HG03196 (cell line): Measurements from ENCODE around the gene PRKD1.
"Not testable (repeated sequence)": the region's sequence is repeated elsewhere in the genome, so short reads cannot be mapped to it uniquely, and the experiment has no call there.

Source experiments
- ATAC-seq: cut with Tn5 transposase; IDR thresholded peaks from one replicate; pipeline ENCODE4 v1.9.1; 2021; ENCODE audit not compliant: unreplicated experiment

PRKD1 gene

DNA sequence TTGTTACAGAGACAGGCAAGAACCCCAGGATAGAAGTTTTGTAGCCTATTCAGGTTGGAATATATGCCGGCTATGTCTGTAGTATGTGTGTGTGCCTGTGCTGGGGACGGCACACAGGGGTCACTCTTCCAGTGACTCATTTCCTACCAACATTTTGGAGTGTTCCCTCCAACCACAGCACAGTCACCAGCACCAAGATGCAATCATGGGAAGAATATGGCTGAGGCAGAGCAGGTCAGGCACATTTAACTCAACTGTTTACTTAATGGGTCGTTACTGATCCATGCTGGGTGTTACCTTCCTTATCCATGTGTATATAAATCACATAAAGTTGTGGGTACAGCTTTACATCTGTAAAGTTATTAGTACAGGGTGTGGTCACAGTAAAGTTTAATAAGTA, 178.3 kb downstream of the PRKD1 start:
- ATAC-seq = no peak

DNA sequence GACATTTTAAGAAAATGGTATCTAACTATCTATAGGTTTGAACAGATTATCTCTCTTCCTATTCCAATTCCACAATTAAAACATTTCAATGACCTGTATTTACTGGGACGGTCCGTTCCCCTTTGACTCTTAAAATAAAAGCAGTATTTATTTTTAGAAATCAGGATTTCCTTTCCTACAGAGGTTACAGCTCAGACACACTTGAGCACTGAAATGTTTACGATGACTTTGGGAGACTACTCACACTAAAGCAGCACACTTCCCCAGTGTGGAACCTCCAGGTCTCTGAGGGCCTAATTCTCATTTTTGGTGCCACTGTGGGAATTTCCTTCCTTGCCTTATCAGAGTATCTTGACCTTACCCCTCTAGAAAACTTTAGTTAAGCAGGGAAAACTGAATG, 181.8 kb downstream of the PRKD1 start:
- ATAC-seq = no peak

DNA sequence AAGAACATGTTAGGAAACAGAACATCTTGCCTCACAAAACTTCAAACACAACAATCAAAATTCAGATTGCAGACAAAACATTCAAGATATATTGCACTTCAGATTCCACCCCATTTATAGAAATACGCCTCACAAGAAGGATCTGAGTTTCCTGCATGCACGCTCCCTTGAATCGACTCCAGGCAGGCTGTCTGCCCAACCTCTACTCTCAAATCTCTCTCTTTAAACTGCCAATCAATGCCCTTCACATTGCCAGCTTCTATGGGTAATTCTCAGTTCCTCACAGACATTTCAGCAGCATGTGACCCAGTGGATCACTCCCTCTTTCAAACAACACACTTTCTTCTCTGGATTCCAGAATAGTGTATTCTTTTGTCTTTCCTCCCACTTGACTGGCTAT, 184.1 kb downstream of the PRKD1 start:
- ATAC-seq = no peak

DNA sequence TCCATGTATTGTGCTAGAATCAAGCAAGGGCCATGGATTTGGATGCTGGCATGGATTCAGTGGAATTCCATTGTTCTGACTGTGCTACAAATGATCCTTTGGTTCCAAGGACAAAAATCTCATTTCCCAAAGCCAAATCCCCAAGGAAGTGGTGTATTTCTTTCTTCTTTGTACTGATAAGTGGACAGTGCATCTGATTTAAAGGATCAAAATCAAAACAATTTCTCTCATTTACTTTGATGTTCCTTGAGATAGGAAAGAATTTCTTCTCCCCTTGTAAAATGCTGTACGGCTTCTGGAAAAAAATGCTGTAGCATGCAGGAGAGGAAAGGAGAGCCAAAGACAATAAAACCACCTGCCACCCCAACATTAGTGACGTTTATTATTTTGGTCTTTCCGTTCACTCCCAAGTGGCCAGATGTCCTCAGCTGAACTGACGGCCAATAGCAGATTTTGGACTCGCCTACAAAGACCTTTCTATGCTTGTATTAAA, 185.7 kb downstream of the PRKD1 start:
- ATAC-seq = no peak

DNA sequence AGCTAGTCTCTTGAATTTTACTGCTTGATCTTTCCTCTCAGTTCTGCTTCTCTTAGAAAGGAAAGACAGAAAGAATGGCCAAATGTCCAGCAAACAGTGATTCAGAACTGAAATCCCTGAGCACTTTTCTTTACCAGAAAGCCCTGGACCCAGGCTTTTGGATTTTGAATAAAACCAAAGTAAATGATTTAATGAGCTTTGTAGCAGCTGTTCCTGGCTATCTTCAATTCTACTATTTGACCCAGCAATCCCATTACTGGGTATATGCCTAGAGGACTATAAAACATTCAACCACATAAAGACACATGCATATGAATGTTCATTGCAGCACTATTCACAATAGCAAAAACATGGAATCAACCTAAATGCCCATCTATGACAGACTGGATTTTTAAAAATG, 187.2 kb downstream of the PRKD1 start:
- ATAC-seq = no peak

DNA sequence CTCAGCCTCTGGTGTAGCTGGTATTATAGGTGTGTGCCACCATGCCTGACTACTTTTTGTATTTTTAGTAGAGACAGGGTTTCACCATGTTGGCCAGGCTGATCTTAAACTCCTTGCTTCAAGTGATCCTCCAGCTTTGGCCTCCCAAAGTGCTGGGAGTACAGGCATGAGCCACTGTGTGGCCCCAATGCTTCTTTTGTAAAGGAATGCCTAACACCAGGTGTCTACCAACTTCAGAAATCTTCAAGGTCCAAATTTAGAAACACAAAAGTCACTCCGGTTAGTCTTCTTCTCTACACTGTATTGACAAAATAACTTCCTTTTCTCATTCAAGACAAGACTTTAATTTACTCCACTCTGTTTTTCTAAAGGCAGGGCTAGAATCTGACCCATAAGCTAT, 188.7 kb downstream of the PRKD1 start:
- no peak for ATAC-seq

DNA sequence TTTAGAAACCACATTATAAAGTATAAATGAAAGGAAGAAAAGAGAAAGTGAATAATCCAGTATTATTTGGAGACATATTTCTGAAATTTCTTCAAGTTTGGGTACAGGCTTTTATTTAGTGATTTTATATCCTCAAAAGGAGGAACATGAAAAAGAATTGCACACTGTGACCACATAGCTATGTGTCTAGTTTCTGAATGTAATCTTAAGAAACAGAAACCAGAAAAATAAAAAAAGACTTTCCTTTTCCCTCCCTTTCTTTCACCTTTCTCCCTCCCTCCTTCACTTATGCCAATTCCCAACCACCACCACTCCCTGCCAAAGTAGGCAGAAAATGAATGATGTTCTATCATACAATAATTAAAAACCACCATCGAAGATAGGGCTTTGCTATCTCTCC, 189.6 kb downstream of the PRKD1 start:
- ATAC-seq = no peak

DNA sequence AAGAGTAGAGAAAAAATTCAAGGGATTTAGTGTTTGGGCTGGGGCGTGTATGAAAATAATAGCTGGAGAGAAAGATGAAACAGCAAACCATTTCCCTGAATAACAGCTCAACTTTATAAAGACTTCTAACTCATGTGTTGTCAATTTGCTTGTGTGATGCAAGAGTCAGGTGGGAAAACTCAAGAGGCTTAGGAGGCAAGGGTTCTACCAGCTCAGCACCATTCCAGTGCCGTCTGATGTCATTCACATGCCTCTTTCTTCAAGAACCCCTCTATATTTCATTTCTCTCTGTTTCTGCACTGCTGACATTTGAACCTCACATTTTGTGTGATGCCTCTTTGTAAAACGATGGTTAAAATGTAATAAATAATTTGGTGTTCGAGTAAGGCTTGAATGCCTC, 192.2 kb downstream of the PRKD1 start:
- ATAC-seq = no peak

DNA sequence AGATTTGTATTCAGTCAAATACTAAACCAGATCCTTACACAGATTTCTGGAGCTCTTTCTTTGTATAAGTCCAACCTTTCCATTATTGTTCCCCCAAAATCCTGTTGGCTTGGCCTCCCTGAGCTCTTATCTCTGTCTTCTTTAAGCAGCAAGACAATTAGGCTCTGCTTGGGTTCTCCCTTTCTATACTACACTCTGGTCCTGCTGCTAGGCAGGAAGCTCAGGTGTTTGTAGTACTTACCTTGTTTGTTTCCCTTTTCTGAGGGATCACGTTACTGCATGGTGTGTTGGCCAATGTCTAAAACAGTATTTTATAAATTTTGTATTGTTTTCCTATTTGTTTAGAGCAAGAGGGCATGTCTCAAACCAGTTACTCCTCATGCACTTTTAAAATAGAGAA, 192.9 kb downstream of the PRKD1 start:
- no peak for ATAC-seq

DNA sequence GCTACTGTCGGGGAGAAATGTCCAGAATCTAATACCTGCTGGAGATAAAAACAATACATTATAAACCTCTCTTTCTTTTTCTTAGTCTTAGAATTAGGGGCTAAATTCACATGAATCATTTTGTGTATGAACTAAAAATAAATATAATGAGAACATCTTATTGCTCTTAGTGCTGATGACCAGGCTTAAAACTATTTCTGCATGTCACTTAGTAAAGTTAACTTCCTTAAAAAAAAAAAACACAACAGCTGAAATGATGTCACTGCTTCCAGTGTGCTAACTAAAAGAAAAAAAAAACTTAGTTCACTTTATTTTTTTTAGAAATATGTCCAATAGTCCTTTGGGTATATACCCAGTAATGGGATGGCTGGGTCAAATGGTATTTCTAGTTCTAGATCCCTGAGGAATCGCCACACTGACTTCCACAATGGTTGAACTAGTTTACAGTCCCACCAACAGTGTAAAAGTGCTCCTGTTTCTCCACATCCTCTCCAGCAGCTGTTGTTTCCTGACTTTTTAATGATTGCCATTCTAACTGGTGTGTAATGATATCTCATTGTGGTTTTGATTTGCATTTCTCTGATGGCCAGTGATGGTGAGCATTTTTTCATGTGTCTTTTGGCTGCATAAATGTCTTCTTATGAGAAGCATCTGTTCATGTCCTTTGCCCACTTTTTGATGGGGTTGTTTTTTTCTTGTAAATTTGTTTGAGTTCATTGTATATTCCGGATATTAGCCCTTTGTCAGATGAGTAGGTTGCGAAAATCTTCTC, 200.9 kb downstream of the PRKD1 start:
- not testable (repeated sequence) for ATAC-seq

DNA sequence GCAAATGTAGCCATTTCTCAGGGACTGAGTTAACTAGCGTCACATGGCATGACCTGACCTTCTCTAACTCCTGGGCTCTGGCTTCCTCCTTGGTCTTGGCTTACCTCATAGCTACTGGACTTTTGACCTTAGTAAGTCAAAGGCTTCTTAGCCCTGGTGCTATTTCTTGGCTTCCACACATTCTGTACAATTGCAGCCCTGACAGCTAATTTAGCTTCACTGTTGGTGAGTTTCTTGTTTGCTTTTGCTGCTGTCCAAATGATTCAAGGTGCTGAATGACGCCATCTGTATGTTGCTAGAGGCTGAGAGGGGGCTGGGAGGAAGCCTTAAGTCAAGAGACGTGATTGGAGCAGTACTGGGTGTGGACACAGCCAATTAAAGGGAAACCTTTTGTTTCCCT, 202.7 kb downstream of the PRKD1 start:
- no peak for ATAC-seq

DNA sequence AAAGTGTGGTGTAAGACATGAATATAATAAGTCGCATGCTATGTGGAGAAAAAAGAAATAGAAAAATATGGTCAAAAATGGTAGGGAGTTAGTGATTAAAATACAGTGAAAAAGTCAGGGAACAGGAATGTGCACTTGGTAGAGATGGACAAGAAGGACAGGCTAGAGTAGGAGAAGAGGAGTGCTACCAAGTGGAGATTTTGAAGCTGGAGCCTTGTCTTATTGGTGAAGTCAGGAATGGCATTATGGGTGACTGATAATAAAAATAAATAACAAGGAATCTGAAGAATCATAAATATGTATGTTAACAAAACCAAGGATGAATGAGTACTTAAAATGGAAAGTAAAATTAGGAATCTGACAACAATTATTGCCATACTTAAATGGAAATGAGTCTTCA, 204.8 kb downstream of the PRKD1 start:
- no peak for ATAC-seq

DNA sequence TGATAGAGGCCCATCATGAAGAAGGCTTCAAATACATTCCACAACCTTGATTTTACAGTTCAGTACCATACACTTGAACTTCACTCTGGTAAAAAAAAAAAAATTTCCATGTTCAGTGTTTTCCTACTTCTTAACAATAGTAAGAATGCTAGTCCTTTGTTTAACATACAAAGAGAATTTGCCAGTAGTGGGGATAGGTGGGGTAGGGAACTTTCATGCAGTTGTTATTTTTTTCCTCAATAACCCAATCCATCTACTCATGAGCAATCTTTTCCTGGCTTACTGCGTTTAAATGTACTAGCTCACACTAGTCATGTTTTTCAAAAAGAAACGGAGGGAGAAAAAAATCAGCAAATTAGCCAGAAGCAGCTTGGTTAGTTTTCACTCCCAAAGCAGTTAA, 206.1 kb downstream of the PRKD1 start:
- no peak for ATAC-seq

DNA sequence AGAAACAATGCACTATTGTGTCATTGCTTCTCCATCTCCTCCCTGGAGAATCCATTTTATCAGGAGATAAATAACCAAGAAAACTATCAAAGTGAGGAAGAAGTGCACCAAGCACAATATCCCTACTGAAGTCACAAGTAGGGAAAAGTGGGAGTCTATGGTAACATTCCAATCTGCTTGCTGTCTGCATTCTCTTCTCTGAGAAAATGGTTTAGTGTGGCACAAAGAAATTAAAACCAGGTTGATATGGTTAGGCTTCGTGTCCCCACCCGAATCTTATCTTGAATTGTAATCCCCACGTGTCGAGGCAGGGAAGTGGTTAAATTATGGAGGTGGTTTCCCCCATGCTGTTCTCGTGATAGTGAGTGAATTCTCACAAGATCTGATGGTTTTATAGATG, 209.7 kb downstream of the PRKD1 start:
- ATAC-seq = no peak

DNA sequence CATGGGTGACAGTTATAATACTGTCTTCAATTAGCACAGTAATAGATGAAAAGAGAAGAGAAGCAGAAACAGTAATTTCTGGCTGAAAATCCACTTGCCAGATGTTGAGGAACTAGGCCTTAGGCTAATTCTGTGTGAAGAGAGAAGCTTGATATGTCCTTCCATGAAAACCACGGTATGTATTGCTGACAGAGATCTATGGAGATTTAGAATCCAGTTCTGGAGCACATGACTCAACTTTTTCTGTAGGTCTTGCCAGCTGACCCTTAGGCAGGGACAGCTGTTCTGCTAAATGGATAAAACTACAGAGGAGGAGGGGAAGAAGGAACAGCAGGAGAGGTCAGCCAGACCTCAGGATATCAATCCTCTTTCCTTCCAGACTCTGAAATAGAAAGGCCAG, 211.5 kb downstream of the PRKD1 start:
- no peak for ATAC-seq

DNA sequence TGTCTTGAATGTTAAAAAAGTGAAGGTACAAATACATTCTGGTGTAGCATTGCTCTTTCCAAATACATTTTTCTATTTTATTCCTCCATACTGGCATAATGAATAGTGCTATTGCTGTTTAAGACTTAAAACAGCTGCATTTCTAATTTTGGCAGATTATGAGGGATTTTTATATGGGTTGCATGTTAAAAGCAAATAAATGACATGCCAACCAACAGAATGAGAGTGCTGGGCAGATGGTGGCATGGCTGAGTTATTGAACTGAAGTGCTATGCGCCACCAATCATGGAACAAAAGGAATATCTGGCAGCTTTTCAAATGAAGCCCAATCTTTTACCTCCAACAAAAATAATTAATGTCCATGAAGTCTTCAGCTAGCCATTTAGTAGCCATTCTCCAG, 215.0 kb downstream of the PRKD1 start:
- no peak for ATAC-seq

DNA sequence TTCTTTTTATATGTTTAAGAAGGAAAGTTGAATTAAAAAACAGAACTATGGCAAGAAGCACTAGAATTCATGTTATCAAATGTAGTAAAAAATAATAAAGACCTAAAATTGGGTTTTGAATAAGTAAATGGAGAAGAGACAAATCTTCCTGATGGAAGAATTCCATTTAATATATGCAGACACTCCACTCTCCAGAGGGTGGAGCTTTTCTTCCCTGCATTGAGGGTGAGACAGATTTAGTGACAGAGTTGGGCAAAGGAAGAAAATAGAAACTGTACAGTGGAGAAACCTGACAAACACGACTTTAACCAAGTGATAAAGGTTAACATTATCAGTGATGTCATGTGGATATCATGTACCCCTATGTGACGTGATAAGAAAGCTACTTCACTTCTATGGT, 217.6 kb downstream of the PRKD1 start:
- no peak for ATAC-seq

DNA sequence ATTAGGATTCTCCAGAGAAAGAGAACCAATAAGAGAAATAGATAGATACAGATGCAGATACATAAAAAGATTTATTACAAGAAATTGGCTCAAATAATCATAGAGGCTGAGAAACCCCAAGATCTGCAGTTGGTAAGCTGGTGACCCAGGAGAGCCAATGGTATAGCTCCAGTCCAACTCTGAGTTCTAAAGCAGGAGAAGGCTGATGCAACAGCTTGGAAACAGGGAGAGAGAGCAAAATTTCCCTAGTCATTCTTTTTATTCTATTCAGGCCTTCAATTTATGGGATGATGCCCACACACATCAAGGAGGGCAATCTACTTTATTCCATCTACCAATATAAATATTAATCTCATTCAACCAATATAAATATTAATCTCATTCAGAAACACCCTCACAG, 218.2 kb downstream of the PRKD1 start:
- no peak for ATAC-seq

DNA sequence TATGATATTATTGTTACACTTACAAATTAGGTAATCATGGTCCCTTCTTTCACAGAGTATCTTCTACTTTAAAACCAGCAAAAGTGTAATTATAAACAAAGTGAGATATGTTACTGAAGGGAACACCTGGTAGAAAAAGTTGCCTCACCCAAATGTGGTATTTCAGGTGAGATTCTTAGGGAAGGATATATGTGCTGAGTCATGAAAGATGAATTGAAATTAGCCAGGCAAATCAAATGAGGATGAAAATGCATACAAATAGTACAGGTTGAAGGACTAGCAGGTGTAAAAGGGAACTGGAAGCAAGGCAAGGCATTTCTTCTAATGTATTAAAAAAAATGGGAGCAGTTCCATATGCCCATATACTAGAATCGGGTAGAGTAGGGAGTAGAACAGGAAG, 220.9 kb downstream of the PRKD1 start:
- ATAC-seq = no peak

DNA sequence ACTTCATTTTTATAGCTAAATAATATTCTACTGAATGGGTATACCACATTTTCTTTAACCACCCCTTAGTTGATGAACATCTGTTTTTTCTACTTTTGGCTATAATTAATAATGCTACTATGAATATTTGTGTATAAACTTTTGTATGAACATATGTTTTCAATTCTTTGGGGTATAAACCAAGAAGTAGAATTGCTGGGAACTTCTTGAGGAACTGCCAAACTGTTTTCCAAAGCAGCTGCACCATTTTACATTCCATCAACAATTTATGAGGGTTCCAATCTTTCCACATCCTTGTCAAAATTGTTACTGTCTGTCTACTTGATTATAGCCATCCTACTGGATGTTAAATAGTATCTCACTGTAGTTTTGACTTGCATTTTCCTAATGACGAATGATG, 221.8 kb downstream of the PRKD1 start:
- no peak for ATAC-seq

DNA sequence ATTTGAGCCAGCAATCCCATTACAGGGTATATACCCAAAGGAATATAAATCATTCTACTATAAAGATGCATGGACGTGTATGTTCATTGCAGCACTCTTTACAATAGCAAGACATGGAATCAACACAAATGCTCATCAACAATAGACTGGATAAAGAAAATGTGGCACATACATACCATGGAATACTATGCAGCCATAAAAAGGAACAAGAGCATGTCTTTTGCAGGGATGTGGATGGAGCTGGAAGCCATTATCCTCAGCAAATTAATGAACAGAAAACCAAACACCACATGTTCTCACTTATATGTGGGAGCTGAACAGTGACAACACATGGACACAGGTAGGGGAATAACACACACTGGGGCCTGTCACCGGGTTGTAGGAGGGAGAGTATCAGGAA, 238.1 kb downstream of the PRKD1 start:
- ATAC-seq = not testable (repeated sequence)

DNA sequence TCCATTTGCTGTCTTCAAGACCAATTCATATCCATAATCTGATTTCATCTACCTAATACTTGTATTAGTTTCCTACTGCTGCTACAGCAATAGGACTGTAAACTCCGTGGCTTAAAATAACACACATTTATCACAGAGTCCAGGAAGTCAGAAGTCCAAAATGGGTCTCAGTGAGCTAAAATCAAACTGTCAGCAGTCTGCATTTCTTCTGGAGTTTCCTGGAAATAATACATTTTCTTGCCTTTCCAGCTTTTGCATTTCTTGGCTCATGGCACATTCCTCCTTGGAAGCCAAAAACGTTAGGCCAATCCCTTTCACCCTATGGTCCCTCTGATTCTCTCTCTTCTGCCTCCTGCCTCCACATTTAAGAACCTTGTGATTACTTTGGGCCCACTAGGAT, 239.8 kb downstream of the PRKD1 start:
- ATAC-seq = no peak

DNA sequence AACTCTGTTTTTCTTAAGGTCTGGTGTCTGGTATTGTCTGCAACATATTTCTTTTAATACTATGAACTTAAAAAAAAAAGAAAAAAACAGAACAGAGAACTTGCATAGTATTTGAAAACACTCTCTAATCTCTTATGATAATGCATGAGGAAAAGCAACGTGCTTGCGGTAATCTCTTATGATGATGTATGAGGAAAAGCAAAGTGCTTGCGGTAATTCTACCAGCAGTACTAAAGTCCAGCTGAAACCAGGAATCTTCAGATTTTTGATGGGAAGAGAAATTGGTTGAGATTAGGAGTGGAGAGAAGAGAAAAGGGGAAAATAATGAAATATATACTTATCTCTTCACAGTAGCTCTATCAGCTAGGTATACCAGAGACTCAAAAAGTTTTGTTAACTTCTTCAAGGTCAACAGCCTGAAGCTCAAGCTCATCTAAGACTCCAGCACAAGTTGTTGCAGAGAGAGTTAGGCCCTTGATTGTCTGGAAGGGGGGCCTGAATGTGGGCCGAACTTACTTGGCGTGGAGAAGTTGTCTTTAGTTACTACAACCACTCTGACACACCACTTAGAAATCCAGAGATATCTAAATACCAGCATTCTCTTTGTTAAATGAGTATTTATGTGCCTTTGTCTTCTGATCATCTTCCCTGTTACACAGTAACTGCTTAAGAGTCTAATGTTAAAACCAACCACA, 240.4 kb downstream of the PRKD1 start:
- ATAC-seq = no peak
